ENCODE results near the gene SERPINE1. TPM values are rescaled to one million over a fixed set of nuclear protein-coding genes. Genes with fewer than 3 reads are reported as not detected.
A peak's percentile ranks its signal among the peaks of the same experiment; 100 is the strongest.

The SERPINE1 gene
- total and polyA plus RNA-seq, 2 of the 13 experiments (the other 11 are each of a cell fraction or from before 2014, with no cell fraction given): 21.2 to 1,576 TPM

DNA sequence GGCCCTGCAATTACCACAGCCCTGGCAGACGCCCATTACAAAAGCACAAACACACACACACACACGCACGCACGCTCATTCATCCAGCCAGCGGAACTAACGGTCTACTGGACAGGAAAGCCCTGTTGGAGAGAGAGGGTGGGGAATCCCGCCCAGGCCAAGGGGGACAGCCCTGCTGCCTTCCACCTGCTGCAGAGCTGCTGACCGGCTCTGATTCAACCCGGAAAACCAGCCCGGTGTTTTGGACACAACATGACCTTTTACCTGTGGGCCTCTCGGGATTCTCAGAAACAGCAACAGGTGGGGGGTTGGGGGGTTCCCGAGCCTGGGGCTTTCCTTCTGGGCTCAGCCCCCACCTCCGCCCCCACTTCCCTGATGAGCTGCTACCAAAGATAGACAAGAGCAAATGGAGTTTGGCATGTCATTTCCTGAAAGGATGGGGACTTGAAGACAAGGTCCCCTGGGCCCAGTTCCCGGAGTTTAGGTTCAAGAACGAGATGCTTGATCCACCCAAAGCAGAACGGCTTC lies 18.5 kb upstream of the SERPINE1 start (continued):
- TF ChIP-seq, protein P1, sequence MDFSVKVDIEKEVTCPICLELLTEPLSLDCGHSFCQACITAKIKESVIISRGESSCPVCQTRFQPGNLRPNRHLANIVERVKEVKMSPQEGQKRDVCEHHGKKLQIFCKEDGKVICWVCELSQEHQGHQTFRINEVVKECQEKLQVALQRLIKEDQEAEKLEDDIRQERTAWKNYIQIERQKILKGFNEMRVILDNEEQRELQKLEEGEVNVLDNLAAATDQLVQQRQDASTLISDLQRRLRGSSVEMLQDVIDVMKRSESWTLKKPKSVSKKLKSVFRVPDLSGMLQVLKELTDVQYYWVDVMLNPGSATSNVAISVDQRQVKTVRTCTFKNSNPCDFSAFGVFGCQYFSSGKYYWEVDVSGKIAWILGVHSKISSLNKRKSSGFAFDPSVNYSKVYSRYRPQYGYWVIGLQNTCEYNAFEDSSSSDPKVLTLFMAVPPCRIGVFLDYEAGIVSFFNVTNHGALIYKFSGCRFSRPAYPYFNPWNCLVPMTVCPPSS (IDR thresholded peaks at IDR 0.05): no peak
- TF ChIP-seq SAP130 (CRISPR knock-in tag; IDR thresholded peaks at IDR 0.05; ENCODE audit: low read depth): peak; percentile 83
- no peak for TF ChIP-seq NFE2L2 (IDR thresholded peaks at IDR 0.05; ENCODE audit: low read length)
- TF ChIP-seq PHF20 (CRISPR knock-in tag; IDR thresholded peaks at IDR 0.05): peak; percentile 43; the same call in 1 of the 2 replicates
- TF ChIP-seq CENPT (CRISPR knock-in tag; IDR thresholded peaks at IDR 0.05; ENCODE audit: low read depth): no peak
- TF ChIP-seq, protein P2, sequence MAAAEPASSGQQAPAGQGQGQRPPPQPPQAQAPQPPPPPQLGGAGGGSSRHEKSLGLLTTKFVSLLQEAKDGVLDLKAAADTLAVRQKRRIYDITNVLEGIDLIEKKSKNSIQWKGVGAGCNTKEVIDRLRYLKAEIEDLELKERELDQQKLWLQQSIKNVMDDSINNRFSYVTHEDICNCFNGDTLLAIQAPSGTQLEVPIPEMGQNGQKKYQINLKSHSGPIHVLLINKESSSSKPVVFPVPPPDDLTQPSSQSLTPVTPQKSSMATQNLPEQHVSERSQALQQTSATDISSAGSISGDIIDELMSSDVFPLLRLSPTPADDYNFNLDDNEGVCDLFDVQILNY (CRISPR knock-in tag; conservative IDR thresholded peaks at IDR 0.05): no peak
- 0 out of 2 replicates have a peak, but pooled peaks have one; percentile 7 for TF ChIP-seq ZFP82 (CRISPR knock-in tag; IDR thresholded peaks at IDR 0.05; ENCODE audit: borderline replicate concordance)
- peak; percentile 99 for TF ChIP-seq HIVEP1 (CRISPR knock-in tag; IDR thresholded peaks at IDR 0.05)
- TF ChIP-seq, protein P3, sequence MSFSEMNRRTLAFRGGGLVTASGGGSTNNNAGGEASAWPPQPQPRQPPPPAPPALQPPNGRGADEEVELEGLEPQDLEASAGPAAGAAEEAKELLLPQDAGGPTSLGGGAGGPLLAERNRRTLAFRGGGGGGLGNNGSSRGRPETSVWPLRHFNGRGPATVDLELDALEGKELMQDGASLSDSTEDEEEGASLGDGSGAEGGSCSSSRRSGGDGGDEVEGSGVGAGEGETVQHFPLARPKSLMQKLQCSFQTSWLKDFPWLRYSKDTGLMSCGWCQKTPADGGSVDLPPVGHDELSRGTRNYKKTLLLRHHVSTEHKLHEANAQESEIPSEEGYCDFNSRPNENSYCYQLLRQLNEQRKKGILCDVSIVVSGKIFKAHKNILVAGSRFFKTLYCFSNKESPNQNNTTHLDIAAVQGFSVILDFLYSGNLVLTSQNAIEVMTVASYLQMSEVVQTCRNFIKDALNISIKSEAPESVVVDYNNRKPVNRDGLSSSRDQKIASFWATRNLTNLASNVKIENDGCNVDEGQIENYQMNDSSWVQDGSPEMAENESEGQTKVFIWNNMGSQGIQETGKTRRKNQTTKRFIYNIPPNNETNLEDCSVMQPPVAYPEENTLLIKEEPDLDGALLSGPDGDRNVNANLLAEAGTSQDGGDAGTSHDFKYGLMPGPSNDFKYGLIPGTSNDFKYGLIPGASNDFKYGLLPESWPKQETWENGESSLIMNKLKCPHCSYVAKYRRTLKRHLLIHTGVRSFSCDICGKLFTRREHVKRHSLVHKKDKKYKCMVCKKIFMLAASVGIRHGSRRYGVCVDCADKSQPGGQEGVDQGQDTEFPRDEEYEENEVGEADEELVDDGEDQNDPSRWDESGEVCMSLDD (CRISPR knock-in tag; IDR thresholded peaks at IDR 0.05; ENCODE audit: borderline replicate concordance): no peak
- TF ChIP-seq TEAD3 (CRISPR knock-in tag; optimal IDR thresholded peaks at IDR 0.05; ENCODE audit: borderline replicate concordance): peak; percentile 58
- TF ChIP-seq, protein P4, sequence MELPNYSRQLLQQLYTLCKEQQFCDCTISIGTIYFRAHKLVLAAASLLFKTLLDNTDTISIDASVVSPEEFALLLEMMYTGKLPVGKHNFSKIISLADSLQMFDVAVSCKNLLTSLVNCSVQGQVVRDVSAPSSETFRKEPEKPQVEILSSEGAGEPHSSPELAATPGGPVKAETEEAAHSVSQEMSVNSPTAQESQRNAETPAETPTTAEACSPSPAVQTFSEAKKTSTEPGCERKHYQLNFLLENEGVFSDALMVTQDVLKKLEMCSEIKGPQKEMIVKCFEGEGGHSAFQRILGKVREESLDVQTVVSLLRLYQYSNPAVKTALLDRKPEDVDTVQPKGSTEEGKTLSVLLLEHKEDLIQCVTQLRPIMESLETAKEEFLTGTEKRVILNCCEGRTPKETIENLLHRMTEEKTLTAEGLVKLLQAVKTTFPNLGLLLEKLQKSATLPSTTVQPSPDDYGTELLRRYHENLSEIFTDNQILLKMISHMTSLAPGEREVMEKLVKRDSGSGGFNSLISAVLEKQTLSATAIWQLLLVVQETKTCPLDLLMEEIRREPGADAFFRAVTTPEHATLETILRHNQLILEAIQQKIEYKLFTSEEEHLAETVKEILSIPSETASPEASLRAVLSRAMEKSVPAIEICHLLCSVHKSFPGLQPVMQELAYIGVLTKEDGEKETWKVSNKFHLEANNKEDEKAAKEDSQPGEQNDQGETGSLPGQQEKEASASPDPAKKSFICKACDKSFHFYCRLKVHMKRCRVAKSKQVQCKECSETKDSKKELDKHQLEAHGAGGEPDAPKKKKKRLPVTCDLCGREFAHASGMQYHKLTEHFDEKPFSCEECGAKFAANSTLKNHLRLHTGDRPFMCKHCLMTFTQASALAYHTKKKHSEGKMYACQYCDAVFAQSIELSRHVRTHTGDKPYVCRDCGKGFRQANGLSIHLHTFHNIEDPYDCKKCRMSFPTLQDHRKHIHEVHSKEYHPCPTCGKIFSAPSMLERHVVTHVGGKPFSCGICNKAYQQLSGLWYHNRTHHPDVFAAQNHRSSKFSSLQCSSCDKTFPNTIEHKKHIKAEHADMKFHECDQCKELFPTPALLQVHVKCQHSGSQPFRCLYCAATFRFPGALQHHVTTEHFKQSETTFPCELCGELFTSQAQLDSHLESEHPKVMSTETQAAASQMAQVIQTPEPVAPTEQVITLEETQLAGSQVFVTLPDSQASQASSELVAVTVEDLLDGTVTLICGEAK (IDR thresholded peaks at IDR 0.05): no peak
- TF ChIP-seq, protein P4 (CRISPR knock-in tag; IDR thresholded peaks at IDR 0.05): no peak; the same call in 1 of the 2 replicates
- TF ChIP-seq ZNF343 (CRISPR knock-in tag; IDR thresholded peaks at IDR 0.05): 0 out of 2 replicates have a peak, but pooled peaks have one; percentile 53
- TF ChIP-seq CHD4 (IDR thresholded peaks at IDR 0.05; ENCODE audit: borderline replicate concordance, low read length): no peak
- TF ChIP-seq ZNF615 (CRISPR knock-in tag; IDR thresholded peaks at IDR 0.05; ENCODE audit: borderline replicate concordance): no peak
- no peak for TF ChIP-seq ZNF83 (CRISPR knock-in tag; IDR thresholded peaks at IDR 0.05; ENCODE audit: borderline replicate concordance)

Data from HepG2 (cell line).